H9 (cell line): ENCODE data around the gene CIB4. TPM values are rescaled to one million over a fixed set of nuclear protein-coding genes. Genes with fewer than 3 reads are reported as not detected.

ENCODE experiments used
- DNase-seq: peaks from one replicate; pipeline ENCODE4 v3.0.0-alpha.2; 2017
- H2AFZ ChIP-seq: one replicate; pipeline ENCODE4 v1.6.1; 2013; ENCODE audit warnings: mild to moderate bottlenecking, low read length, control low read depth, moderate library complexity
- H2AK5ac ChIP-seq: 2 replicates; pipeline ENCODE4 v1.6.1; 2013; ENCODE audit warnings: low read length, control low read depth, mixed read lengths; ENCODE audit not compliant: insufficient read length
- H2BK120ac ChIP-seq: one replicate; pipeline ENCODE4 v1.6.1; 2013; ENCODE audit warnings: low read depth, mild to moderate bottlenecking, low read length, control low read depth, inconsistent platforms; ENCODE audit not compliant: poor library complexity, severe bottlenecking
- H2BK12ac ChIP-seq: 2 replicates; pipeline ENCODE4 v1.6.1; 2013; ENCODE audit warnings: low read length, control low read depth, mixed read lengths, low read depth; ENCODE audit not compliant: insufficient read length
- H2BK15ac ChIP-seq: 2 replicates; pipeline ENCODE4 v1.6.1; 2013; ENCODE audit warnings: low read depth, low read length, control low read depth
- H2BK20ac ChIP-seq: one replicate; pipeline ENCODE4 v1.6.1; 2013; ENCODE audit warnings: low read depth, mild to moderate bottlenecking, low read length, control low read depth, inconsistent platforms; ENCODE audit not compliant: poor library complexity, severe bottlenecking
- H2BK5ac ChIP-seq: 2 replicates; pipeline ENCODE4 v1.6.1; 2013; ENCODE audit warnings: low read length, control low read depth, mixed read lengths; ENCODE audit not compliant: insufficient read length
- H3K14ac ChIP-seq: 2 replicates; pipeline ENCODE4 v1.6.1; 2013; ENCODE audit warnings: low read length, control low read depth; ENCODE audit not compliant: insufficient read depth
- H3K18ac ChIP-seq: 2 replicates; pipeline ENCODE4 v1.6.1; 2013; ENCODE audit warnings: low read depth, mild to moderate bottlenecking, mixed read lengths, low read length, control low read depth; ENCODE audit not compliant: insufficient read length
- H3K23ac ChIP-seq: 2 replicates; pipeline ENCODE4 v1.6.1; 2013; ENCODE audit warnings: low read length, control low read depth, mixed read lengths, low read depth; ENCODE audit not compliant: insufficient read length
- H3K23me2 ChIP-seq: 2 replicates; pipeline ENCODE4 v1.6.1; 2013; ENCODE audit warnings: low read depth, mild to moderate bottlenecking, mixed read lengths, low read length, control low read depth; ENCODE audit not compliant: insufficient read length, poor library complexity, severe bottlenecking
- H3K27ac ChIP-seq: 2 replicates; pipeline ENCODE4 v1.5.1; 2013; ENCODE audit warnings: low read length, control low read depth, mixed read lengths, low read depth; ENCODE audit not compliant: insufficient read length
- H3K27me3 ChIP-seq: 2 replicates; pipeline ENCODE4 v1.6.1; 2013; ENCODE audit warnings: low read length, control low read depth, inconsistent platforms; ENCODE audit not compliant: insufficient read depth
- H3K4ac ChIP-seq: 2 replicates; pipeline ENCODE4 v1.6.1; 2013; ENCODE audit warnings: low read depth, mild to moderate bottlenecking, control low read depth, inconsistent platforms, low read length, moderate library complexity
- H3K4me1 ChIP-seq: 2 replicates; pipeline ENCODE4 v1.6.1; 2013; ENCODE audit warnings: low read length, control low read depth, inconsistent platforms; ENCODE audit not compliant: insufficient read depth
- H3K4me2 ChIP-seq: 2 replicates; pipeline ENCODE4 v1.6.1; 2013; ENCODE audit warnings: low read length, control low read depth, mixed read lengths; ENCODE audit not compliant: insufficient read length, insufficient read depth
- H3K56ac ChIP-seq: 2 replicates; pipeline ENCODE4 v1.6.1; 2013; ENCODE audit warnings: low read depth, mild to moderate bottlenecking, mixed read lengths, low read length, control low read depth; ENCODE audit not compliant: insufficient read length
- H3K79me1 ChIP-seq: 2 replicates; pipeline ENCODE4 v1.6.1; 2013; ENCODE audit warnings: low read depth, mild to moderate bottlenecking, moderate library complexity, low read length, control low read depth, inconsistent platforms; ENCODE audit not compliant: insufficient read depth, poor library complexity, severe bottlenecking
- H3K79me2 ChIP-seq: 2 replicates; pipeline ENCODE4 v1.6.1; 2013; ENCODE audit warnings: low read length, control low read depth, inconsistent platforms; ENCODE audit not compliant: insufficient read depth
- H3K9ac ChIP-seq: 2 replicates; pipeline ENCODE4 v1.6.1; 2013; ENCODE audit warnings: low read length, control low read depth, mixed read lengths; ENCODE audit not compliant: insufficient read length; ENCODE audit errors: extremely low read depth
- H3K9me3 ChIP-seq: one replicate; pipeline ENCODE4 v1.6.1; 2013; ENCODE audit warnings: low read depth, low read length, inconsistent platforms; ENCODE audit not compliant: control insufficient read depth
- H3T11ph ChIP-seq: one replicate; pipeline ENCODE4 v1.6.1; 2013; ENCODE audit warnings: mild to moderate bottlenecking, low read length, control low read depth, inconsistent platforms
- H4K20me1 ChIP-seq: one replicate; pipeline ENCODE4 v1.6.1; 2013; ENCODE audit not compliant: control insufficient read depth, insufficient read length, insufficient read depth
- H4K5ac ChIP-seq: 2 replicates; pipeline ENCODE4 v1.6.1; 2013; ENCODE audit warnings: low read depth, mild to moderate bottlenecking, mixed read lengths, low read length, control low read depth; ENCODE audit not compliant: insufficient read length
- H4K8ac ChIP-seq: replicated peaks from 2 replicates; pipeline ENCODE4 v1.6.1; 2013; ENCODE audit warnings: low read length, control low read depth, mixed read lengths, low read depth; ENCODE audit not compliant: insufficient read length
- H4K91ac ChIP-seq: 2 replicates; pipeline ENCODE4 v1.6.1; 2013; ENCODE audit warnings: low read depth, mild to moderate bottlenecking, moderate library complexity, mixed read lengths, low read length, control low read depth; ENCODE audit not compliant: insufficient read length
- H3K27ac Mint-ChIP-seq, 3 experiments: 2 replicates in 2 of 3; 3 replicates in 1 of 3; pipeline ENCODE4 v1.8.0; 2020 to 2021; ENCODE audit warnings: mixed read lengths in 3 of 3, mild to moderate bottlenecking in 1 of 3, moderate library complexity in 1 of 3
- H3K27me3 Mint-ChIP-seq: 2 replicates; pipeline ENCODE4 v1.8.0; 2021; ENCODE audit warnings: low read depth, mild to moderate bottlenecking, moderate library complexity, mixed read lengths
- H3K36me3 Mint-ChIP-seq, 3 experiments: 2 replicates in 2 of 3; 3 replicates in 1 of 3; pipeline ENCODE4 v1.8.0; 2020 to 2021; ENCODE audit warnings: low read depth in 3 of 3, mixed read lengths in 3 of 3; ENCODE audit not compliant: insufficient read depth in 1 of 3
- H3K4me1 Mint-ChIP-seq, 2 experiments: 2 replicates each; pipeline ENCODE4 v1.8.0; 2020; ENCODE audit warnings: mixed read lengths in 2 of 2
- H3K4me3 Mint-ChIP-seq, 2 experiments: 2 replicates in 1 of 2; 3 replicates in 1 of 2; pipeline ENCODE4 v1.8.0; 2020 to 2021; ENCODE audit warnings: mild to moderate bottlenecking in 2 of 2, mixed read lengths in 2 of 2, moderate library complexity in 1 of 2
- H3K9me3 Mint-ChIP-seq, 2 experiments: 2 replicates in 1 of 2; 3 replicates in 1 of 2; pipeline ENCODE4 v1.8.0; 2020; ENCODE audit warnings: mild to moderate bottlenecking in 2 of 2, mixed read lengths in 2 of 2, moderate library complexity in 1 of 2
- CTCF ChIP-seq: fragments of 200-600 bp; sonication (generic); conservative IDR thresholded peaks from 3 replicates; pipeline ENCODE4 v1.8.0; 2021; ENCODE audit warnings: antibody characterized with exemption, mild to moderate bottlenecking
- WGBS: extraction: QIAGEN DNeasy Blood & Tissue Kit; methylation state at CpG from one replicate; pipeline ENCODE4 v1.1.7; 2013; ENCODE audit warnings: missing lambda C conversion rate, low lambda C conversion rate, mixed read lengths; ENCODE audit not compliant: insufficient read length; ENCODE audit errors: extremely low coverage; 5-methylcytosine and 5-hydroxymethylcytosine counted together
- total RNA-seq: library from RNA; stranded (reverse); gene quantifications from 2 replicates; pipeline ENCODE4 v1.2.1, GENCODE V29; 2021

Gene CIB4
- total RNA-seq, 1 experiment from 2014 or later = not detected

- no peak overlapping the region for H3K27ac ChIP-seq
- H3T11ph ChIP-seq = no peak overlapping the region
- no peak overlapping the region for H4K91ac ChIP-seq
- no peak overlapping the region for H2BK5ac ChIP-seq
- H3K4me1 ChIP-seq = no peaks in the 10 kb centered on the region
- no peak overlapping the region for H2BK20ac ChIP-seq
- H3K4me2 ChIP-seq = no peak overlapping the region
- H2BK120ac ChIP-seq = no peak overlapping the region
- H3K23ac ChIP-seq = no peak overlapping the region
- no peaks in the 10 kb centered on the region for H3K79me1 ChIP-seq
- Mint-ChIP-seq H3K4me3 (no peak overlapping the region), H3K4me1 (peaks cover 25 to 26% of the 10 kb centered on the region in 2 experiments), H3K27ac (no peak overlapping the region; a peak in 1 of 7 replicates), H3K9me3 (no peaks in the 10 kb centered on the region), H3K27me3 (peaks cover 83% of the 10 kb centered on the region), H3K36me3 (no peaks in the 10 kb centered on the region)
- WGBS = no CpG with 5 or more reads among the region's 16 CpGs
- DNase-seq = no peak
- no peak overlapping the region for H3K4ac ChIP-seq
- H2AK5ac ChIP-seq = no peak overlapping the region
- no peaks in the 10 kb centered on the region for H3K9me3 ChIP-seq
- H2AFZ ChIP-seq = no peak overlapping the region
- TF ChIP-seq CTCF = no peak
- H3K23me2 ChIP-seq = no peaks in the 10 kb centered on the region
- no peak overlapping the region for H3K56ac ChIP-seq
- H4K20me1 ChIP-seq = no peaks in the 10 kb centered on the region
- H3K9ac ChIP-seq = no peak overlapping the region
- no peak overlapping the region for H4K5ac ChIP-seq
- H2BK12ac ChIP-seq = no peak overlapping the region
- no peaks in the 10 kb centered on the region; the same call in 1 of the 2 replicates for H3K27me3 ChIP-seq
- H2BK15ac ChIP-seq = no peak overlapping the region
- H4K8ac ChIP-seq = no peak overlapping the region
- H3K14ac ChIP-seq = peak overlapping the region; percentile 72
- no peaks in the 10 kb centered on the region for H3K79me2 ChIP-seq
- H3K18ac ChIP-seq = peak overlapping the region; percentile 60
Measured at GRCh38 chr2:26685989-26686839, 45.0 kb upstream of the CIB4 start.
